GM21737 (cell line): Measurements from ENCODE around the gene PAQR5.
"Not testable (repeated sequence)": the region's sequence is repeated elsewhere in the genome, so short reads cannot be mapped to it uniquely, and the experiment has no call there.

Experiments
- ATAC-seq: cut with Tn5 transposase; IDR thresholded peaks from one replicate; pipeline ENCODE4 v1.9.1; 2021; ENCODE audit warnings: mild to moderate bottlenecking, moderate library complexity; ENCODE audit not compliant: unreplicated experiment

The PAQR5 gene

DNA sequence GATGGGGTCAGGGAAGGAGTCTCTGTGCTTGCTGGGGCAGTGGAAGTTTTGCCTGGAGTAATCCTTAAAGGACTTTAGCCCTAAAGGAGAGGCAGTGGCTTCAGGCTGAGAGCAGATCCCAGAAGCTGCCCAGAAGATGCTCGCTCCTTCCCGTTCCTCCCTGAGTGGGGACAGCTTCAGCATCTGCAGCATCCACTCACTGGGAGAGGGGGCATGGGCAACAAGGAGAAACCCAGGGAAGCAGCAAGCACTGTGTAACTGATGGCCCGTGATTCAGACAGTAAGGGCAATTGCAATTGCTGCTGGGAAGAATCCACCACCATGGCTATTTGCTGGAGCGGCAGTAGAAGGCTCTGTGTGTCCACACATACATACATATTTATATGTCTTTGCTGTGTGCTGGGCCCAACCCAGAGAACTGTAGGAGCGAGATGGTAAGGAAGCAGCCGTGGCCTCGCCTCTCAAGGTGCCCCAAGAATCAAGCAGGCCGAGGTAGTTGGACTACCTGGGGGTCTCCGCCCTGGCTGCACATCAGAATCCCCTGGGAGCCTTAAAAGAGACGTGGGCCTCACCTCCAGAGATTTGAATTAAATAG lies 5.8 kb upstream of the PAQR5 start:
- ATAC-seq, result no peak

DNA sequence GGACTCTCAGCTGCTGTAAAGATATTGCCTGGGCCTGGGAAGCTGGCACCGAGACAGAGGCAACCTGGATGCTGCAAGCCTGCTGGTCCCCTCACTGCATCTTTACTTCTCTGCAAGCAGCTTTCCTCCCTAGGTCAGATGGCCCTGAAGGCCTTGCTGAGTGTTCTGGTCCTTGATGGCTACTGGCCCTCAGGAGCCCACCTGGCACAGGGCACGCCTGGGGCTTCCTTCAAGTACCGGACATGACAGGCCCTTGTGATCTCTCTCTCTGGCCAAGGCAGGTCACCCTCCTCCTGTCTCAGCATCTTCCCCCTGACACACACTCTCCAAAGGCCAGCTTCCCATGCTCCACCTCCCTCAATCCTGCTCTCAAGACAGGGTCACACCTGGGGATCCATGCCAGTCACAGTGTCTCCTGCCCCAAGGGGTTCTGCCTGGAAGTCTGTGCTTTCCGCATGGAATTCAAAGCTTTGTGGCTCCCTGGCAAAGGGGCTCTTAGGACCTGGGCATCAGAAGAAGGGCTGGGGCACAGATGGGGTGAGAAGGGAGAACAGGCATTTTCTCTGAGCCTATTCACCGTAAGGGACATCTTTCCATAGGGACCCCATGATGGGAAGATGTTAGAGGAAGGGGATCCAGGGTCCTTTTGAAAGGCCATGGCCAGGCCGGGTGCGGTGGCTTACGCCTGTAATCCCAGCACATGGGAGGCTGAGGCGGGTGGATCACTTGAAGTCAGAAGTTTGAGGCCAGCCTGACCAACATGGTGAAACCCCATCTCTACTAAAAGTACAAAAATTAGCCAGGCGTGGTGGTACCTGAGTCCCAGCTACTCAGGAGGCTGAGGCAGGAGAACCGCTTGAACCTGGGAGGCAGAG lies 4.7 kb upstream of the PAQR5 start:
- no peak for ATAC-seq

DNA sequence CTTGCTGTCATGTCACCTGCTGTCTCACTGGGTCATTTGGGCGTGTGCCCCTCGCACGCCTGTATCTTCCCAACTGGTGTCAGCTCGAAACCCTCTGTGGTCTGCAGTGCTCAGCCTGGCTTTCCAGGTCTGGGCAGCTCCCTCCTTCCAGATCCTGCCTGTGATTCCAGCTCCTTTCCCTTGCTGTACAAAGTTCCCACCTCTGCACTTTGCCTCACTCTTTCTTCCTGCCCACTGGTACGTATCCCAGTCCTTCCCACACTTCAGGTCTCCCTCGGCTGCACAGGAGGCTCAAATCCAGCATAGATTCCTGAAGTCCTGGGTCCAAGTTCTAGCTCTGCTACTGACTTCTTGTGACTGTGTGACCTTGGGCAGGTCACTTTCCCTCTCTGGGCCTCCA lies 2.1 kb upstream of the PAQR5 start:
- no peak for ATAC-seq

DNA sequence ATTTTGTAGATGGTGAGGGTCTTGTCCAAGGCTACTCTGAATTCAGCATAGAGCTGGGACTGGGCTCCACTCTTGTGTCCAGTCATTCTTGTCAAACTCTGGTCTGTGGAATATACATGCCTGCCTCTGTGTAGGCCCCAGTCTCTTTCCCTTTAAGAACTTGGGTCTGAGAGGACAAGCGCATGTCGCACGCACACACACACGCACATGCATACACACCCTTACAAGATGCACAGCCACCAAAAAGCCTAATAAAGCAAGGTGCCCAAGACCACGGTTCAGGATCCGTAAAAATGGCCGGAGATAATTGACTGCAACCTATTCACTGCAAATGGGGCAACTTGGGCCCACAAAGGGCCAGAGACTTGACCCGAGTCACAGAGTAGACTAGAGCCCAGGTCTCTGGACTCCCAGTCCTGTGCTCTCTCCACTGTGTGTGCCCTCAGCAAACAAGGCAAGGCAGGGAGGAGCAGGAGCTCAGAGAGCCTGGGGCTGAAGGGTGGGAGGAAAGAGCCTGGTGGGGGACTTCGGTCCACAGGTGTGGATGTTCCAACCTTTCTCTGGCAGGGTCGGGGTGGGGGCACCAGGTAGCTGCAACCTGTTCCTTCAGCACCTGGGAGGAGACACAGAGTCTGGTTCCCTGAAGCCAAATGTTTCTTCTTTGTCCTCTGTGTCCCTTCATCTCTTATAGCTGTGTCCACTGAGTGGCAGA lies 914 bp upstream of the PAQR5 start:
- no peak for ATAC-seq

DNA sequence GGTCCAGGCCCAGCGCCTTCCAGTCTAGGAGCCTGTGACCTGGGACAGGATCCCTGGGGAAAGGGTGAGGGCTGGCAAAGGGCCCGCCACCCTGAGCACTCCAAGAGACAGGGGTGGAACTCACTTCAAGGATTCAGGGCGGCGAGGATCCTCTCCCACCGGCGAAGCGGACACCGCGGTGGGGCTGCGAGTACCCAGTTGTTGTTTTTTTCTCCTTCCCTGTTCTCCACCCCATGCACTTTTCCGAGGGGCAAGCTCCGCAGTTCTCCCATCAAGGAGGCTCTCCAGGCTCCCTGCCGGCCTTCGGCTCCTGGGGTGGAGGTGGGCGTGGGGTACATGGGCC lies 387 bp upstream of the PAQR5 start:
- no peak for ATAC-seq

DNA sequence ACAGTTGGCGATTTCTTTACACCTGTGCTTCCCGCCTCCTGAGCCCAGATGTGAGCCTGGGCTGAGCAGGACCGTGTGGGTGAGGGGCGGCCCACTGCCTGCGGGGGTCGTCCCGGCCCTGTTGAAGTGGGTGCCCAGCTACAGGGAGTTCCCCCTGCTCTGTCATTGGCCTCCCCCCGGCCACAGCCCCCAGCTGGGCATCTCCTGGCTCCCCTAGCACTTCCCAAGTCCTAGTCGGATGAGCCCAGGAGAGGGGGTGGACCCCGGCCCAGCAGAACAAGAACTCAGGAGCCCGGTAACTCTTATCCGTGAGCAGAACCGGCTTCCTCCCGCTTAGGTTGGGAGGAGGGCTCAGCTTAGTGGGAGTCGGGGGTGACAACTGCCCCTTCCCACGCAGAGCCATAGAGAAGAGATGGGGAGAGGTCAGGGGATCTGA lies 757 bp downstream of the PAQR5 start:
- ATAC-seq, result no peak

DNA sequence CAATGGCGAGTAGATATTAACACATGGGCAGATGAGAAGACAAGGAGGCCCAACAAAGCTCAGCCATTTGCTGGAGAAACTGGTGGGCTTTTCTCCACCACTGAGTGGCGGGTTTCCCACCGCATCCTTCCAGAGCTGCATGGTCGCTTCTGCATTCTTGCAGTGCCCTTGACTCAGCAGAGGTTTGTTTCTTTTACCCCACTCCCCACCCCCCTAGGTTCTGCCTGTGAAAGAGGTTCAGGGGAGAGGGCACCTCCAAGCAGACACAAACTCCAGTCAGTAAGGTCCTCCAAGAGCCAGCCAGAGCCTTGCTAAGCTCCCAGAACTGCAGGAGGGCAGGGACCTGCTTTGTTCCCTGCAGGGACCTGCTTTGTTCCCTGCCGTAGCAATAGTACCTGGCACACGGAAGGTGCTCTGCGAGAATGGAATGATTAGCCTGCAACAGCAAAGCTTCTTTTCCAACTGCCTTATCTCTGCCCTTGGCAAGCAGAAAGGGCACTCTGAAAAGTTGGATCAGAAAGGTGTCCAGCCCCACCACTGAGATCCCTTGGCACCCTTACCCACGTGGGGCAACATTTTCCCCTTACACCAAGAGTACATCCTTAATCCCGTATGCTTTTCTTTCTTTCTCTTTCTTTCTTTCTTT lies 1.4 kb downstream of the PAQR5 start:
- ATAC-seq, result no peak

DNA sequence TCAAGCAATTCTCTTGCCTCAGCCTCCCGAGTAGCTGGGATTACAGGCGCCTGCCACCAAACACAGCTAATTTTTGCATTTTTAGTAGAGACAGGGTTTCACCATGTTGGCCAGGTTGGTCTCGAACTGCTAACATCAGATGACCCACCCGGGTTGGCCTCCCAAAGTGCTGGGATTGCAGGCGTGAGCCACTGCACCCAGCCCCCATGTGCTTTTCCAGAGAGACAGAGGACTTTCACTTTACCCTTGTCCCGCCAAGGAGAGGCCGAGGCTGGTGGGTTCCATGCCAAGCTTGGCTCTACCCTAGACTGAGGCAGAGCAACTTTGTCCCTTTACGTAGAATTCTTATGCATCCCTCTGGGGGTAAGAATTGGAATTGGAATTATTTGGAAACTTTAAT lies 2.4 kb downstream of the PAQR5 start:
- ATAC-seq, result not testable (repeated sequence)

DNA sequence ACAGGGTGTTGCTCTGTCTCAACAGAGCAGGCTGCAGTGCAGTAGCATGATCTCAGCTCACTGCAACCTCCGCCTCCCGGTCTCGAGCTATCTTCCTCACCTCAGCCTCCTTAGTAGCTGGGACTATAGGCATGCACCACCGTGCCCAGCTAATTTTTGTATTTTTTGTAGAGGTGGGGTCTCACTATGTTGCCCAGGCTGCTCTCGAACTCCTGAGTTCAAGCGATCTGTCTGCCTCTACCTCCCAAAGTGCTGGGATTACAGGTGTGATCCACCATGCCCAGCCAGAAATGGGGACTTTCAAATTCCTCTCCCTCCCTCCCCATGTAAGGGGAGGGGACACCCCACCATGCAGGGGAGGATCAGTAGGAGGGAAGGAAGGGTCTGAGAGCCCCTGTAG lies 3.4 kb downstream of the PAQR5 start:
- not testable (repeated sequence) for ATAC-seq

DNA sequence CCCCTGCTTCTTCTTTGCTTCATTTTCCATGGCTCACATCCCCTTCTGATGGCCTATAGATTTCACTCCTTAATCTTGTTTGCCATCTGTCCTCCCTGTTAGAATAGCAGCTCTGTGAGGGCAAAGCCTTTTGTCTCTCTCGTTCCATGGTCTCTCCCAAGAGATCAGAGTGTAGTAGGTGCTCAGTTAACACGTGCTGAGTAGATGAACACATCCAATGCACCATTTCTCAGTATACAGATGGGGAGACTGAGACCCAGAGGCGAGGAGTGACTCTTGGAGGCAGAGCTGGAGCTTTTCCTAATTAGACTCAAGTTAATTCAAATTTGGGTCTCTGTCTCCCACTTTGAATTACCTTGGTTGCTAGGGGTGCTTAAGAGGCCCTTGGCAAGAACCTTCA lies 4.2 kb downstream of the PAQR5 start:
- ATAC-seq, result no peak

DNA sequence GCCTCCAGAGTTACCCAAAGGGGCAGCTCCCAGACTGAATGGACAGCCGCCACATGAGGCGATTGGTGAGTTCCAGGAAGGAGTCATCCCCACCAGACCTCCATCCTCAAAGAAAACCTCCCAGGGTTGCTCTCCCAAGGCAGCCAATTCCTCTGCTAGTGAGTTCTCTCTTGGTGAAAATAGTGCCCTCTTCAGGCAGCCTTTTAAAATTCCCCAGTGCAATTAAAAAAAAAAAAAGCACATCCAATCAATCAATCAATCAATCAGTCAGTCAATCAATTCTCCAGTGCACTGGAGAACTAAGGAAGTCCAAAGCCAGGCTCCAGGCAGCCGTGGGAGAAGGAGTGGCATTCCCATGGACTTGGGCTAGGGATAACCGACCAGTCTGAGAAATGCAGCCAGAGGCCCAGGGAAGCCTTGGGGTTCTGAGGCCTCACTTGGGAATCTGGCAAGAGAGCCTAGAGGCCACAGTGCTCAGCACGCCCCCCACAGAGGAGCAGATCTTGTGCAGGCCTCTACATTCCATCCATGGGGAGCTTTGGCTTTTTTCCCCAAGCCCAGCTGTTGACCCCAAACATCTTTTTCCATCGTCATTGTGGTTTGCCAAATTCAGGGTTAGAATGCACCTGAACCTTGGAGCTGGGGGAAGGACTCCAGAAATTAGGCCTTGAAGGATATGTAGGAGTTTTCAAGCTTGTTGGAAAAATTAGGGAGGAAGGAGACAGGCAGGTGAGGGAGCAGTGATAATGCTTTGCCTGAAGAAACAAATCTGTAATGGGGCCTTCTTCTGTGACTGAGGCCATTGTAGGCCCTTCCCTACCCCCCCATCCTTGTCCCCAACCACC lies 4.8 kb downstream of the PAQR5 start:
- no peak for ATAC-seq

DNA sequence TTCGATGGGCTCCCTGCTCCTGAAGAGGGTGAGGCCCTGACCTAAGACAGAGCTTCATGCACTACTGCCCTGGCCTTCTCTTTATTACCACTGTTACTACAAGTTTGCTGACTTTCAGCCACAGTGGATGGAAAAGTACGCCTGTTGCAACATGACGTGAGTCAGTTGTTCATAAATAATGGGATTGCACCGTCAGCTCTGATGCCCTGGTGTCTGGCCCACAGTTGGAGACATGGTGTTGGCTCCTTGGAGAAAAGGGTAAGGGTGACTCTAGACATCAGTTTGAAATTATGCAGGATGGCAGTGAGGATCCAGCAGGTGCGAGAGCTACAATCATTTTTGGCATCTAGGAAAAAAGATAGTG lies 5.5 kb downstream of the PAQR5 start:
- ATAC-seq, result no peak

DNA sequence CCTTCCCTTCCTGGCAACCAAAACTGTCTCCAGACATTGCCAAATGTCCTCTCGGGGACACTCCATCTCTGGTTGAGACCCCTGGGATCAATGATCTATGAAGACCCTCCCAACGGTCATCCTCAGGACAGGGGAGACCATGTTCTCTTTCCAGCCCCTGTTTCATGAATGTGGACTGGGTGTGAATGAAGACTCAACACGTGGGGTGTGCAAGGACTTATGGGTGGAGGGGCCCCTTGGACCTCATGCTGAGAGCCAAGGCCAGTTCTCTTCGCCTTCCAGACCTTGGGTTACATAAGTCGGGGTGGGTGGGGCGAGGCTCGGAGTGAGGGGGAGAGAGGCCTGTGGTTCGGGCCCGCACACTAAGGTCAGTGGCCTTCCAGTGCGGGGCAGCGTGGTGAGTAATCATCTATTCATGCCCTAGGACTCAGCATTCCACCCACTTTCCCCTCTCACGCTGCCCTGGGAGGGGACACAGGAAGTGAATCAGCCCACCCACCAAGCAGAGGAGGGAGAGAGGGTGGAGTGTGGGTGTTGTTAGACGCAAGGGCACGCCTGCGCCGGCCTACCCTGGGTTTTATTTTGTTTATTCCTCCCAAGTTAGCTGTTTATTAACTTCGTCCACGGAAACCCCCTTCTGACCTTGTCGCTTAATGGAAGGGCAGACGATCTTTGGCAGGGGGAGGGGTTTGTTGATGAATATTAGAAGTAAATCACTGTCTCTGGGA lies 6.7 kb downstream of the PAQR5 start:
- no peak for ATAC-seq

DNA sequence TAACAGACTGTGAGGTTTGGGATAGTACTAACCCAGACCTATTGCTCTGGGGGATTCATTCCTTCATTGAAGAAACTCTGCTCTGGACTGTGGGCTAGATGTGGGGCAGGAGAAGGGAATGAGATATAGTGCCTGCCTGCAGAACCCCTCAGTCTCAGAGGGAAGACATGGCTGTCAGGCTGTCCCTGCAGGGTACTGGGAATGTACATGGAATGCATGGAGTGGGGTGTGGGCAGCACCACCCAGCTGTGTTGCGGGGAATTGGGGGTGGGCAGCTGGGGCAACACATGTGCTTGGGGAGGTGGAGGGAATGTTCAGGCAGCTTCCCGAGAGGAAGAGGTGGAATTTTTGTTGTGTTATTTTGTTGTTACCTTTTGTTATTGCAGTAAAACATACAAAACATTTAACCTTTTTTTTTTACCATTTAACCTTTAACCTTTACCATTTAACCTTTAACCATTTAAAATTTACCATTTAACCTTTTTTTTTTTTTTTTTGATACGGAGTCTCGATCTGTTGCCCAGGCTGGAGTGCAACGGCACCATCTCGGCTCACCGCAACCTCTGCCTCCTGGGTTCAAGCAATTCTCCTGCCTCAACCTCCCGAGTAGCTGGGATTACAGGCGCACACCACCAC lies 7.3 kb downstream of the PAQR5 start:
- ATAC-seq, result no peak

DNA sequence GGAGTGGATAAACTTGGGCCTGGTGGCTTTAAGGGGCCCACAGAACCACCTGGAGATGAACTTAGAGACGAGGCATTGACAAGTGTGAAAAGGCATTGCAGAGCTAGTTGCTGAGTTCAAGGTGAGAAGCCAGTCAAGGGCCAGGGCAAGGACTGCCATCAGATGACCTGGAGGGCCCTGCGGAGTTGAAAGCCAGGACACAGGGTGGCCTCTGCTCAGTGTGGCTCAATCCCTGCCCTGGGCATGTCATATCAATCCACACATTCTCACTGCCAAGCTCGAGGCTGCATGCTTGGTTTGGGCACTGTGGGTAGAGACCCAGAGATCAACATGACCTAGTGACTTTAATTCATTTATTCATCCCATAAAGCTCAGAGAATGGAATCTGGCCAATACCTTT lies 9.2 kb downstream of the PAQR5 start:
- ATAC-seq, result no peak

DNA sequence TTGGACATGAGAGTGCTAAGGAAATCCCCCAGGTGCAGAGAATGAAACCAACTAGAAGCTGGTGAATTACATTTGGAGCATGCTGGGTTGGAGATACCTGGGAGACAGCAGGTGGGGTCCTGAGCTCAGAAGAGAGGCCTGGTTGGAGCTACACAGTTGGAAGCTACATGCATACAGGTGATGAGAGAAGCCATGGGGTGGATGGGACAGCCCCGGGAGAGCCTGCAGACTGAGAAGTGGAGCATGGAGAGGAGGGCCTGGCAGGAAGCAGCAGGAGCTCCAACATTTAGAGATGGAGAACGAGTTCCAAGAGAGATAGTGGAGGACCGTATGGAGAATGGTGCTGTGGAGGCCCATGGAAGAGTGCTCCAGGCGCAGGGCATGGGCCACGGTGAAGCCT lies 10.2 kb downstream of the PAQR5 start:
- no peak for ATAC-seq

DNA sequence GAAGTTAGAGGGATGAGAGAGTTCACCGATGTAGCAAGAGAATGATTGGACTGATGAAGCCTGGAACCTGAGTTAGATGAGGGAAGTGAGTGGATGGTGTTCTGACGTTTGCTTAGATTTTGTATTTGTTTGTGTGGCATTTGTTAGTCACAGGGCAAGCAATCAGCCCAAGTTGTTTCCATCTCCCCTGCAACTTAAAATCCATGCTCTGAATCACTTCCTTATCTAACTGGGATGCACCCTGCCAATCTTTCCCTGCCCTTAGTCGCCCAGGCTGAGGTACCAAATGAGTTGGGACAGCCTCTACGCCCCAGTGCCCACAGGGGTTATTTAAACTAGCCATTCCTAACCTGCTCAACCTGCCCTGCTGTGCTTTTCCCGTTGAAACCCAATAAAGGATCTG lies 12.6 kb downstream of the PAQR5 start:
- no peak for ATAC-seq

DNA sequence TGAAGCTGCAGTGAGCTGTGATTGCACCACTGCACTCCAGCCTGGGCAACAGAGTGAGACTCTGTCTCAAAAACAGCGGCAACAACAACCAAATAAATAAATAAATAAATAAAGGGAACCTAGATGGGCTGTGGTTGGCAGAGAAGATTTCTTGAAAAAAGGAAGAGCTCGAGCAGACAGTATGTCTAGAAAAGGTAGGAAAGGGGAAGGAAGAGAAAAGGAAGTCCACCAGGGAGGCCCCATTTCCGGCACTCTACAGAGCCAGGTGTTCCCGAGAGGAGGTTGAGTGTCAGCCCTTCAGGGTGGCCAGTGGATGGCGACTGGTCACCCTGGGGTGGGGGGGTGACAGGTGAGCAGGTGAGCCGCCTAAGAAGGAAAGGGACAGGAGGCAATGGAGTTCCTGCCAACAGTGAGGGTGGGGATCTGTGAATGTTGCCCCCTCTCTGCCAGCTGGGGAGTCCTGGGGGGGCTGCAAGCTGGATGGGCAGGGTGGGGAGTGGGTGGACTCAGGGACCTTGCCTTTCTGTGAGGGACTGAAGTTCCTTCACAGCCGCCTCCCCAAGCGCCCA lies 14.8 kb downstream of the PAQR5 start:
- no peak for ATAC-seq

DNA sequence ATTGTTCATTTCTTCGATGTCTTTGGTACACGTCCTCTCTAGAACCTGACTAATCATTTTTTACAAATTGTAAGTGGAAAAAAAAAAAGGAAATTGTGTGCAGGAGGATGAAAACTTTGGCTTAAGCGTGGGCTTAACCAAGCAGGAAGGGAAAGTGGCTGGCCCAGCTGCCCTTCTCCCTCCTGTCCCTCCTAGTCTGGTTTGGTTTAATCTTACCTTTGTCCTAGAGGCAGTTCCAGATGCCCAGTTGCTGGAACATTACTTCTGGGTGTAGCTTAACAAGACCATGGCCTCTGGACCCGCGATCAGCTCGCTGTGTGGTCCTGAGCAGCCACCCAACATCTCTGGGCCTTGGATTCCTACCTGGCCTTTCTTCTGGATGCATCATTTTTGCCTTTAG lies 15.4 kb downstream of the PAQR5 start:
- no peak for ATAC-seq
